Activated gamma-delta T cell treated with anti-CD3 and anti-CD28 coated beads, Interleukin-2, amount 50 U/mL, for 16 hours (primary cell): Measurements from ENCODE around the gene EFCAB10.

Experiments used
- DNase-seq: peaks from one replicate; pipeline ENCODE4 v3.0.0-alpha.2; 2020; ENCODE audit warnings: low read depth

The EFCAB10 gene

GRCh38 chr7:105581066-105581811 lies at the start of gene EFCAB10:
Gene EFCAB10 (minus strand): TSS chr7:105581493. CDS start chr7:105581463, 30 bp downstream.
- DNase-seq, result no peak

- no peak for DNase-seq
These were observed 44.7 kb upstream of the EFCAB10 start for GRCh38 chr7:105625986-105626385.

- no peak for DNase-seq
These were observed 42.6 kb upstream of the EFCAB10 start for GRCh38 chr7:105623906-105624305.

- DNase-seq, result no peak
These were observed 42.1 kb upstream of the EFCAB10 start for GRCh38 chr7:105623378-105623777.

GRCh38 chr7:105622106-105622731 lies 40.9 kb upstream of the EFCAB10 start:
- no peak for DNase-seq

- no peak for DNase-seq
These were observed 40.3 kb upstream of the EFCAB10 start for GRCh38 chr7:105621617-105622016.

GRCh38 chr7:105621176-105621575 lies 39.9 kb upstream of the EFCAB10 start:
- no peak for DNase-seq

GRCh38 chr7:105619590-105619989 lies 38.3 kb upstream of the EFCAB10 start:
- no peak for DNase-seq

GRCh38 chr7:105618016-105618296 lies 36.7 kb upstream of the EFCAB10 start:
- no peak for DNase-seq

- no peak for DNase-seq
These were observed 36.2 kb upstream of the EFCAB10 start for GRCh38 chr7:105617280-105618015.

GRCh38 chr7:105614341-105614840 lies 33.1 kb upstream of the EFCAB10 start:
- no peak for DNase-seq

GRCh38 chr7:105613611-105614330 lies 32.5 kb upstream of the EFCAB10 start:
- DNase-seq, result no peak

- DNase-seq, result no peak
These were observed 31.5 kb upstream of the EFCAB10 start for GRCh38 chr7:105612806-105613205.

- DNase-seq, result no peak
These were observed 30.8 kb upstream of the EFCAB10 start for GRCh38 chr7:105611856-105612775.

- no peak for DNase-seq
These were observed 29.1 kb upstream of the EFCAB10 start for GRCh38 chr7:105610165-105610930.

GRCh38 chr7:105602325-105603305 lies 21.3 kb upstream of the EFCAB10 start:
- DNase-seq, result no peak

- no peak for DNase-seq
These were observed 19.6 kb upstream of the EFCAB10 start for GRCh38 chr7:105600720-105601550.

- DNase-seq, result no peak
These were observed 18.3 kb upstream of the EFCAB10 start for GRCh38 chr7:105599551-105599950.
